Right lobe of liver (tissue), 6 donors: ENCODE data around the gene OTUD5. TPM values are rescaled to one million over a fixed set of nuclear protein-coding genes. Genes with fewer than 3 reads are reported as not detected.
A peak's percentile ranks its signal among the peaks of the same experiment; 100 is the strongest.

ENCODE experiments used
- ATAC-seq, 4 donors: fragments of 200-7000 bp; cut with Tn5 transposase; one replicate each; pipeline ENCODE4 v1.9.1; 2020; ENCODE audit warnings: mild to moderate bottlenecking in 4 of 4, moderate library complexity in 4 of 4
- DNase-seq, 3 donors: peaks; one replicate each; pipeline ENCODE4 v3.0.0-alpha.2; 2020
- H3K27ac ChIP-seq, 3 donors: fragments of 200-600 bp; one replicate each; pipeline ENCODE4 v1.8.0; 2022
- H3K27me3 ChIP-seq, 2 donors: fragments of 200-600 bp; one replicate each; pipeline ENCODE4 v1.8.0; 2022
- H3K36me3 ChIP-seq, 4 donors: fragments of 200-600 bp; sonication (generic) in 1 of 4; one replicate each; pipeline versions ENCODE4 v1.5.1 to v1.8.0; 2017 to 2022; ENCODE audit warnings: control low read depth in 1 of 4
- H3K4me1 ChIP-seq, 4 donors: fragments of 200-600 bp; sonication (generic) in 1 of 4; one replicate each; pipeline versions ENCODE4 v1.5.1 to v1.8.0; 2017 to 2022; ENCODE audit warnings: control low read depth in 1 of 4
- H3K4me3 ChIP-seq, 3 donors: fragments of 200-600 bp; one replicate each; pipeline ENCODE4 v1.8.0; 2022
- H3K9me3 ChIP-seq, 4 donors: fragments of 200-600 bp; sonication (generic) in 1 of 4; one replicate each; pipeline versions ENCODE4 v1.5.1 to v1.8.0; 2017 to 2022; ENCODE audit warnings: control low read depth in 1 of 4
- POLR2A ChIP-seq: fragments of 450-650 bp; IDR thresholded peaks from one replicate; pipeline ENCODE4 v1.6.1; 2017; ENCODE audit warnings: antibody characterized with exemption, mild to moderate bottlenecking
- WGBS: methylation state at CpG from one replicate; pipeline ENCODE4 v1.1.6; 2018; ENCODE audit warnings: low coverage, low lambda C conversion rate; ENCODE audit not compliant: insufficient coverage; ENCODE audit errors: missing lambda C conversion rate; 5-methylcytosine and 5-hydroxymethylcytosine counted together
- intact Hi-C, 2 donors: fragments of 100-400 bp; cut with DNase I; formaldehyde crosslinking; loops; one replicate each; pipeline versions ENCODE4 v1.11.2 to v1.14.1; 2022
- total RNA-seq, 6 experiments: library from RNA; depleted of rRNA in 2 of 6; stranded (reverse); fragments of >200 nt in 2 of 6; fragmentation: NEBNext Ultra II Directional in 3 of 6; extraction: Animal tissue kit (Norgen Biotek cat#: 25700) in 3 of 6; gene quantifications; one replicate each; pipeline versions ENCODE4 v1.1.0 to v1.2.4, GENCODE V29; 2016 to 2023
- TF ChIP-seq, protein P1 (sequence below), 4 donors: fragments of 200-600 bp in 3 of 4; fragments of 450-650 bp in 1 of 4; IDR thresholded peaks; one replicate each; pipeline versions ENCODE4 v1.5.1 to v1.8.0; 2016 to 2022; ENCODE audit warnings: antibody characterized with exemption in 4 of 4, mild to moderate bottlenecking in 2 of 4
- donor health status: DM: no; HTN: yes; CAD: no.
- donor health status: DM: no; HTN: no; CAD: no.
- donor health status: DM: no; HTN: no; CAD: no.
- donor health status: DM: no; HTN: yes; CAD: no.
- donor health status: DM: no; HTN: yes; CAD: no.

Gene OTUD5
- total RNA-seq, 6 experiments from 2014 or later: 14.4 to 24.1 (median 21.6) TPM

DNA sequence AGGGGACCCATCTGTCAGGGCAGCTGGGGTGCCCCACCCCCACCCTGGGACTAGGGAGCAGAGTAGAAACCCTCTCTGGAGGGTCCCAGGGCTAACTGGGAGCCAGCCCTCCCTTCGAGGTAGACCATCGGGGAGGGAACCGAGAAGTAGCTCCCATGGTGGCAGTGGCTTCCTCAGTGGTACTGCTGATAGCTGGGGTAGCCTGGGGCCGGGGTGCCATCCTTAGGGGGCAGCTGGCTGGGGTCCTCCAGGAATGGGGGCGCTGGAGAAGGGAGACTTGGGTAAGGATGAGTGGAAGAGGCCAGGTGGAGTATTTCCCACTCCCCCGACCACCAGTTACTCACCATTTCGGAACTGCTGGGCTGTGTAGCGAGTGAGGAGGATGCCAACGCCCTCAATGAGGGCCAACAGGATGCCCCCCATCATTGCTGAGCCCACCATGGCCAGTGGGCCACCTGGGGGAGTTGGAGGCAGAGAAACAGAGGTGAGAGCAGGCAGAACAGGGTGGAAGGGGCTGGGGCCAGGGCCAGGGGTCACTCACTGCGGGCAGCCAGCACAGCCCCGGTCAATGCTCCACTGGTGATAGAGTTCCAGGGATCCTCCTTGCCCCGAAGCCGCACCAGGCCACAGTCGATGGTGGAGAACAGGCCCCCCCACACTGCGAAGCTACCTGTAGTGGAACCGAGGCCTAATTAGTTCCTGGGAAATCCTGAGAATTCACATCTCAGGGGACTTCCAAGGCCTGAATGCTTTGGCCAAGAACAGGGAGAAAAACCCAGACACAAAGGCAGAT lies 63.7 kb downstream of the OTUD5 start:
- H3K9me3 ChIP-seq: no peaks in the 10 kb centered on the region
- DNase-seq (no peak), ATAC-seq (no peak)
- H3K4me1 ChIP-seq: no peaks in the 10 kb centered on the region
- H3K27ac ChIP-seq: no peak overlapping the region
- TF ChIP-seq POLR2A: no peak
- TF ChIP-seq, protein P1, sequence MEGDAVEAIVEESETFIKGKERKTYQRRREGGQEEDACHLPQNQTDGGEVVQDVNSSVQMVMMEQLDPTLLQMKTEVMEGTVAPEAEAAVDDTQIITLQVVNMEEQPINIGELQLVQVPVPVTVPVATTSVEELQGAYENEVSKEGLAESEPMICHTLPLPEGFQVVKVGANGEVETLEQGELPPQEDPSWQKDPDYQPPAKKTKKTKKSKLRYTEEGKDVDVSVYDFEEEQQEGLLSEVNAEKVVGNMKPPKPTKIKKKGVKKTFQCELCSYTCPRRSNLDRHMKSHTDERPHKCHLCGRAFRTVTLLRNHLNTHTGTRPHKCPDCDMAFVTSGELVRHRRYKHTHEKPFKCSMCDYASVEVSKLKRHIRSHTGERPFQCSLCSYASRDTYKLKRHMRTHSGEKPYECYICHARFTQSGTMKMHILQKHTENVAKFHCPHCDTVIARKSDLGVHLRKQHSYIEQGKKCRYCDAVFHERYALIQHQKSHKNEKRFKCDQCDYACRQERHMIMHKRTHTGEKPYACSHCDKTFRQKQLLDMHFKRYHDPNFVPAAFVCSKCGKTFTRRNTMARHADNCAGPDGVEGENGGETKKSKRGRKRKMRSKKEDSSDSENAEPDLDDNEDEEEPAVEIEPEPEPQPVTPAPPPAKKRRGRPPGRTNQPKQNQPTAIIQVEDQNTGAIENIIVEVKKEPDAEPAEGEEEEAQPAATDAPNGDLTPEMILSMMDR (IDR thresholded peaks at IDR 0.05): no peak
- H3K4me3 ChIP-seq: no peak overlapping the region
- intact Hi-C loops: no loop called here
- no peaks in the 10 kb centered on the region for H3K36me3 ChIP-seq
- no peaks in the 10 kb centered on the region for H3K27me3 ChIP-seq
- no CpG with 5 or more reads among the region's 16 CpGs for WGBS

DNA sequence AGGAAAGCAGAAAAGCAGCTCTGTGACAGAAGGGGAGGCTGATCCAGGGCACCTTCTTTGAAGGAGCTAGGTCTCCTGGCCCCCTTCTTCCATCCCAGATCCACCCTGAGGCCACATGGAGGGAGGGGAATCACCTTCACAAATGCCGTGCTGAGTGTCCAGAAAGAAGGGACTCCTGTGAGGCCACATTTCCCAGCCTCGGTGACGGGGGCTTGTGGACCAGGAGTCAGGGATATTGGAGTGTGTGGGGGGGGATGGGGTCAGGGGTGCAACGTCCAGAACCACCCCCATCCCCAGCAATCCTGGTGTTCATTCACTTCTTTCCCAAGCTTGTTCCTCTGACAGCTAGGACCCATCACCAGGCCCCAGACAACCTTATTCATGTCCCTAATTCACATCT lies 64.5 kb downstream of the OTUD5 start:
- Histone ChIP-seq H3K9me3 (no peaks in the 10 kb centered on the region), H3K4me3 (no peak overlapping the region), H3K27me3 (no peaks in the 10 kb centered on the region), H3K36me3 (no peaks in the 10 kb centered on the region), H3K4me1 (no peaks in the 10 kb centered on the region), H3K27ac (no peak overlapping the region)
- 13% methylated on average over 1 of the region's 4 CpGs for WGBS
- ATAC-seq (no peak), DNase-seq (no peak)
- intact Hi-C loops: no loop called here
- TF ChIP-seq POLR2A: no peak
- TF ChIP-seq, protein P1 (IDR thresholded peaks at IDR 0.05): no peak

DNA sequence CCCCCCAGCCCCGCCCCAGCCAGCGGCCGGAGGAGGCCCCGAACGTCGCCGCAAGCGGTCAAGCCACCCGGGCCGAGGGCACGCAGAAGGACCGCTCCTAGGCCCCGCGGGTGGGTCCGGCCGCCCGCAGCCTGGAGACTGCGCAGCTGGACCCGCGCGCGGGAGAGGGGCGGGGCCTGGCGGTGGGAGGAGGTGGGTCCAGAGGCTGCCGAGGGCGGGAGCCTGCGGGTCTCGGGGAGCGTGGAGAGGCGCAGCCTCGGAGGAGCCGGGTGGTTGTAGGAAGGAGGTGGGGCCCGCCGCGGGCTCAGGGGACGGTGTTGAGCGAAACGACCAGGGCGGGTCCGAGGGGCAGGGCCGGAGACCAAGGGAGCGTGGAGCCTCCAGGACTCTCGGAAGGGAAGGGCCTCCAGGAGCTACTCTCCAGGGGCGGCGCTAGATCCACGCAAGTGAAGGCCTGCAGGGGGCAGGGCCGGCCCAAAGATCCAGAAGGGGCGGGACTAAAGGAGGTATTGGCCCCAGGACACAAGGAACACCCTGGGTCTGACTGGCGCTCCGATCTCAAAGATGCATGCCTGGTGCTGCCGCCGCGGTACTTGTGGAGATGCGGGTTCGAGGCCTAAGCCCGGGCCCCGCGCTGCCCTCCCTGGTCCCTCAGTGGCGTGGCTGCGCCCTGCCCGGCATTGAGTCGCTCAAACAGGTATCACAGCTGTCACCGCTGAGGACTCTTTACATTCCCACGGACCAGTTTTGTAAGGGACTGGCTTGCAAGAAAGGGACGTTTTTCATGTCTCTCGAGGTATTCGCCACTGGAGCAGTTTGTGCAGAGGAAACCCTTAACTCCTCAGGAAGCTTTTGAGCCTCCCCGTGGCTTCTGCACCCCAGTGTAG lies 65.8 kb downstream of the OTUD5 start:
- DNase-seq: peak; percentile 84 to 87 (median 85)

DNA sequence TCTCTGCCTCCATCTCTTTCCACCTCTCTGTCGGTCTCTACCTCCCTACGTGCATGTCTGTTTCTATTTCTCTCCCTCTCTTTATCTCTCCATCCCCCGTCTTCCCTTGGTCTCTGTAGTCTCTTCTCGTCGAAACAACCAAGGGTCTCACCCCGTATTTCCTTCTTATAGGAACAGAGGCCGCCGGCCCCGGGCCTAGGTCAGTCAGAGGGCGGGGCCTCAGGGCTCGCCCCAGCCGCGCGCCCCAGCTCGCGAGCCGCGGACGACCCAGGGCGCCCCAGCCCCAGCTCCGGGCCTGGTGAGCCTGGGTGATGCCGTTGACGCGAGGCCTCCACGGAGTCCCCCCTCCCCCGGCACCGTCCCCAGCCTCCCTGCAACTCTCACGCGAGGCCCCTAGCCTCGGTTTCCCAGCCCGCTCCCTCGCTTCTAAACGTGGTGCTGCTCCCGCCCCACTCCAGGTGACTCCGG lies 66.4 kb downstream of the OTUD5 start:
- Histone ChIP-seq H3K4me3 (peak overlapping the region; percentile 45 to 60 (median 58)), H3K27me3 (no peaks in the 10 kb centered on the region), H3K9me3 (no peaks in the 10 kb centered on the region), H3K4me1 (no peaks in the 10 kb centered on the region), H3K27ac (peak overlapping the region in 1 of 3 donors; percentile 21), H3K36me3 (no peaks in the 10 kb centered on the region)
- 31% methylated on average over 21 of the region's 35 CpGs for WGBS
- DNase-seq (peak in 1 of 3 donors; percentile 28), ATAC-seq (peak; percentile 32 to 45 (median 41))
- TF ChIP-seq, protein P1 (IDR thresholded peaks at IDR 0.05): no peak
- TF ChIP-seq POLR2A: no peak
- intact Hi-C loops: no loop called here

More for the DNA sequence above, 65.8 kb downstream of the OTUD5 start:
- Histone ChIP-seq H3K27ac (peak overlapping the region in 1 of 3 donors; percentile 21), H3K36me3 (no peaks in the 10 kb centered on the region), H3K27me3 (no peaks in the 10 kb centered on the region), H3K9me3 (no peaks in the 10 kb centered on the region), H3K4me1 (no peaks in the 10 kb centered on the region), H3K4me3 (peak overlapping the region; percentile 45 to 60 (median 58))
- peak; percentile 94 to 97 (median 96) for ATAC-seq
- no peak for TF ChIP-seq POLR2A
- TF ChIP-seq, protein P1 (IDR thresholded peaks at IDR 0.05): peak; percentile 32 to 58 (median 46)
- intact Hi-C loops: no loop called here
- 31% methylated on average over 14 of the region's 68 CpGs for WGBS
